Fibroblast of mammary gland (primary cell): ENCODE measurements around the gene MYBPC1.
"Not testable (repeated sequence)": the region's sequence is repeated elsewhere in the genome, so short reads cannot be mapped to it uniquely, and the experiment has no call there.

Experiments
- DNase-seq: peaks from one replicate; pipeline ENCODE4 v3.0.0-alpha.2; 2010; ENCODE audit warnings: low read depth
- H3K4me3 ChIP-seq: 2 replicates; pipeline ENCODE4 v1.5.1; 2011; ENCODE audit warnings: low read depth, mild to moderate bottlenecking, low read length, moderate library complexity; ENCODE audit not compliant: control insufficient read depth
- CTCF ChIP-seq: conservative IDR thresholded peaks from 2 replicates; pipeline ENCODE4 v1.5.1; 2011; ENCODE audit warnings: low read depth, low read length, inconsistent platforms; ENCODE audit not compliant: control insufficient read depth, insufficient read depth

The MYBPC1 gene

GRCh38 chr12:101675555-101675954 is 80.8 kb downstream of the MYBPC1 start:
- no peak overlapping the region for H3K4me3 ChIP-seq
- DNase-seq: no peak
- TF ChIP-seq CTCF: no peak

- DNase-seq, H3K4me3 ChIP-seq: not testable (repeated sequence)
Measured at GRCh38 chr12:101676497-101676896, 81.7 kb downstream of the MYBPC1 start.

- H3K4me3 ChIP-seq: no peak overlapping the region
- DNase-seq: no peak
- TF ChIP-seq CTCF: no peak
Measured at GRCh38 chr12:101678081-101678480, 83.3 kb downstream of the MYBPC1 start.

GRCh38 chr12:101680240-101680639 is 85.5 kb downstream of the MYBPC1 start:
- no peak for DNase-seq
- TF ChIP-seq CTCF: no peak
- H3K4me3 ChIP-seq: no peak overlapping the region

- DNase-seq: no peak
- TF ChIP-seq CTCF: no peak
- no peak overlapping the region for H3K4me3 ChIP-seq
Measured at GRCh38 chr12:101680647-101681046, 85.9 kb downstream of the MYBPC1 start.

- not testable (repeated sequence) for DNase-seq, H3K4me3 ChIP-seq
Measured at GRCh38 chr12:101681627-101682026, 86.9 kb downstream of the MYBPC1 start.

GRCh38 chr12:101685092-101685491 is 90.3 kb downstream of the MYBPC1 start:
- TF ChIP-seq CTCF: no peak
- no peak for DNase-seq

GRCh38 chr12:101686176-101686575 is 91.4 kb downstream of the MYBPC1 start:
- no peak overlapping the region for H3K4me3 ChIP-seq
- no peak for DNase-seq
- TF ChIP-seq CTCF: no peak

More at GRCh38 chr12:101685092-101685491, 90.3 kb downstream of the MYBPC1 start:
- H3K4me3 ChIP-seq: no peak overlapping the region
